Embryonic facial prominence (tissue), 1 donor: Measurements from ENCODE around the gene ESPN.

Experiments used
- DNase-seq: peaks from one replicate; pipeline ENCODE4 v3.0.0-alpha.2; 2016; ENCODE audit errors: extremely low spot score

ESPN gene

GRCh38 chr1:6409733-6410132 is 14.8 kb upstream of the ESPN start:
- no peak for DNase-seq

GRCh38 chr1:6410248-6410893 is 14.2 kb upstream of the ESPN start:
- DNase-seq, result no peak

GRCh38 chr1:6412896-6413295 is 11.7 kb upstream of the ESPN start:
- no peak for DNase-seq

- no peak for DNase-seq
Observed at GRCh38 chr1:6414443-6414844, 10.1 kb upstream of the ESPN start.

- DNase-seq, result no peak
Observed at GRCh38 chr1:6414881-6415626, 9.5 kb upstream of the ESPN start.

GRCh38 chr1:6416295-6416656 is 8.3 kb upstream of the ESPN start:
- no peak for DNase-seq

- DNase-seq, result no peak
Observed at GRCh38 chr1:6416906-6417305, 7.7 kb upstream of the ESPN start.

- DNase-seq, result no peak
Observed at GRCh38 chr1:6417961-6418667, 6.5 kb upstream of the ESPN start.

GRCh38 chr1:6418668-6419396 is 5.7 kb upstream of the ESPN start:
- no peak for DNase-seq

GRCh38 chr1:6419397-6419803 is 5.2 kb upstream of the ESPN start:
- DNase-seq, result no peak

GRCh38 chr1:6419804-6420453 is 4.6 kb upstream of the ESPN start, which contains the start of gene HES2:
HES2 (minus strand) TSS chr1:6419919; CDS start chr1:6419820, 99 bp downstream.
- no peak for DNase-seq

GRCh38 chr1:6420454-6421042 is 4.0 kb upstream of the ESPN start:
- DNase-seq, result no peak

GRCh38 chr1:6421266-6421665 is 3.3 kb upstream of the ESPN start:
- no peak for DNase-seq

- no peak for DNase-seq
Observed at GRCh38 chr1:6423321-6423999, 1.1 kb upstream of the ESPN start.

GRCh38 chr1:6424000-6424565 is 493 bp upstream of the ESPN start:
- DNase-seq, result no peak

- no peak for DNase-seq
Observed at GRCh38 chr1:6425658-6426057, 1.1 kb downstream of the ESPN start.

- no peak for DNase-seq
Observed at GRCh38 chr1:6426277-6426971, 1.8 kb downstream of the ESPN start.

GRCh38 chr1:6426972-6427350 is 2.4 kb downstream of the ESPN start:
- no peak for DNase-seq

- DNase-seq, result no peak
Observed at GRCh38 chr1:6427441-6428390, 3.1 kb downstream of the ESPN start.
